ENCODE data around the gene MARCKS.

Gene MARCKS, protein sequence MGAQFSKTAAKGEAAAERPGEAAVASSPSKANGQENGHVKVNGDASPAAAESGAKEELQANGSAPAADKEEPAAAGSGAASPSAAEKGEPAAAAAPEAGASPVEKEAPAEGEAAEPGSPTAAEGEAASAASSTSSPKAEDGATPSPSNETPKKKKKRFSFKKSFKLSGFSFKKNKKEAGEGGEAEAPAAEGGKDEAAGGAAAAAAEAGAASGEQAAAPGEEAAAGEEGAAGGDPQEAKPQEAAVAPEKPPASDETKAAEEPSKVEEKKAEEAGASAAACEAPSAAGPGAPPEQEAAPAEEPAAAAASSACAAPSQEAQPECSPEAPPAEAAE

DNA sequence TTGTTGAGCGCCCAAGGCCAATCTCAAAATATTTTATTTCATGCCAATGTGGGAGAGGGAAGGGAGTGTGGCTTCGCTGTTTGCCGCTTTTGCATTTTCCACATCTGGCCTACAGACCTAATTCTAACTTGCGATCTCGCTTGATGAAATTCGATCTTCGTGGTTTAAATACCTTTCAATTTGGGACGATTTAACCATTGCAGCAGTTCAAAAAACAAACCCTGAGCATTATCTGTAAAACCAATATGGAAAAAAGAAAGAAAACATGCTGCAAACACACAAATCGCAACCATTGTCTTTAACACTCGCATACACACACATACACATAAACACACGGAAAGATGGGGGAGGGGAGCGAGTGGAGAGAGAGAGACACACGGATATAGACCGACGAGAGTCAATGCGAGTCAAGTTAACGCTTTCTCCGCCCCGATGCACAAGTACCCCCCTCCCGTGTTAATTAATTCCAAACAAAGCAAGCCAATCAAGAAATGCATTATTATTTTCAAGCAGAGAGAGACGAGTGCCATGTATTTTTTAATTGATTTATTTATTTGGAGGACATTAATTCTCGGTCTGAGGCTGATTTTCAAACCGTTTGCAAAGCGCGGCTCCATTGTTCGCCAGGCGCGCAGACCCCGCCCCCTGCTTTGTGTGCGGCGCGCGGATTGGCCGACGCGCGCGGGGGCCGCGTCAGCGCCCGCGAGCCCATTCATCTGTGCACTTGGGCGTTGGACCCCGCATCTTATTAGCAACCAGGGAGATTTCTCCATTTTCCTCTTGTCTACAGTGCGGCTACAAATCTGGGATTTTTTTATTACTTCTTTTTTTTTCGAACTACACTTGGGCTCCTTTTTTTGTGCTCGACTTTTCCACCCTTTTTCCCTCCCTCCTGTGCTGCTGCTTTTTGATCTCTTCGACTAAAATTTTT lies at the start of gene MARCKS:
TSS of gene MARCKS (plus strand) at position 721 of the 931 bp plus-strand sequence. CDS start 401 bp downstream, outside the sequence.
- TF ChIP-seq, protein P1, sequence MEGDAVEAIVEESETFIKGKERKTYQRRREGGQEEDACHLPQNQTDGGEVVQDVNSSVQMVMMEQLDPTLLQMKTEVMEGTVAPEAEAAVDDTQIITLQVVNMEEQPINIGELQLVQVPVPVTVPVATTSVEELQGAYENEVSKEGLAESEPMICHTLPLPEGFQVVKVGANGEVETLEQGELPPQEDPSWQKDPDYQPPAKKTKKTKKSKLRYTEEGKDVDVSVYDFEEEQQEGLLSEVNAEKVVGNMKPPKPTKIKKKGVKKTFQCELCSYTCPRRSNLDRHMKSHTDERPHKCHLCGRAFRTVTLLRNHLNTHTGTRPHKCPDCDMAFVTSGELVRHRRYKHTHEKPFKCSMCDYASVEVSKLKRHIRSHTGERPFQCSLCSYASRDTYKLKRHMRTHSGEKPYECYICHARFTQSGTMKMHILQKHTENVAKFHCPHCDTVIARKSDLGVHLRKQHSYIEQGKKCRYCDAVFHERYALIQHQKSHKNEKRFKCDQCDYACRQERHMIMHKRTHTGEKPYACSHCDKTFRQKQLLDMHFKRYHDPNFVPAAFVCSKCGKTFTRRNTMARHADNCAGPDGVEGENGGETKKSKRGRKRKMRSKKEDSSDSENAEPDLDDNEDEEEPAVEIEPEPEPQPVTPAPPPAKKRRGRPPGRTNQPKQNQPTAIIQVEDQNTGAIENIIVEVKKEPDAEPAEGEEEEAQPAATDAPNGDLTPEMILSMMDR (IDR thresholded peaks at IDR 0.05; ENCODE audit: insufficient read depth, low read depth, low read length, missing control alignments): no peak
- DNase-seq (ENCODE audit: low read depth): peak; percentile 93
- peak within 1 kb of the TSS; percentile 86 for H3K4me3 ChIP-seq (ENCODE audit: low read depth, low read length)

DNA sequence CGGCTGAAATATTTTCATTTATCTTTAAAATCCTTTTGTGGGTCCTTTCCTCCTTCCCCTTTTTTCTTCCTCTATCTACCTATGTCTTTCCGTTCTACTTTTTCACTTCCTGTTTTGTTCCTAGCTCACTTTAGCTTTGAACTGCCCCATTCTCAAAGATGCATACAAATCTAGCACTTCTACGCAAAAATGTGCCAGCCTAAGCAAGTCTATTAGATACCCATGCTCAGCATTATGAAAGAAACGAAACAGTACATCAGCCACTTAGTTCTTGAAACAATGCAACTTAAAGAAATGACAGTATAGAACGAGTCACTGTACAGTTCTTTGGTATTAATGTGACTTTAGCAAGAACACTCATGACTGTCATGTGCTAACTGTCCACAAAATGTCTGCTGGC lies 47.3 kb upstream of the MARCKS start:
- peak; percentile 69 for DNase-seq (ENCODE audit: low read depth)
- H3K4me3 ChIP-seq (ENCODE audit: low read depth, low read length): no peak overlapping the region
- TF ChIP-seq, protein P1 (IDR thresholded peaks at IDR 0.05; ENCODE audit: insufficient read depth, low read depth, low read length, missing control alignments): no peak

DNA sequence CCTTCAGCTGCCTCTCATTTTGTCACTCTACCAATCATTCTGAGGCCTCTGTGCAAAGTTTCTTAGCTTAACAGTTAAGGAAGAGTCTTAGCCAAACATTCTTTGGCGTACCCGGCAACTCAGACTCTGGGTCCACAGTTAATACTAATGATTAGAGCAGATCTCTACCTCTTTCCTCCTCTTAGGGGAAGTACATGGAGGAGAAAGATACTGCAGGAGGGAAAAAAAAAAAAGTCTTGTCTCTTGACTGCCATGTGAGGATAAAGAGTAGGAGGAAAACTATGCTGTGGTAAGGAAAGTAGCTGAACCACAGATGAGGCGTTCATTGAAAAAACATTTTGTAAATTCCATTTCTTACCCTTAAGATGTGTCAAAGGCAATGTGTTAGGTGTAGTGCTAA lies 44.0 kb upstream of the MARCKS start:
- TF ChIP-seq, protein P1 (IDR thresholded peaks at IDR 0.05; ENCODE audit: insufficient read depth, low read depth, low read length, missing control alignments): no peak
- DNase-seq (ENCODE audit: low read depth): no peak
- no peak overlapping the region for H3K4me3 ChIP-seq (ENCODE audit: low read depth, low read length)

DNA sequence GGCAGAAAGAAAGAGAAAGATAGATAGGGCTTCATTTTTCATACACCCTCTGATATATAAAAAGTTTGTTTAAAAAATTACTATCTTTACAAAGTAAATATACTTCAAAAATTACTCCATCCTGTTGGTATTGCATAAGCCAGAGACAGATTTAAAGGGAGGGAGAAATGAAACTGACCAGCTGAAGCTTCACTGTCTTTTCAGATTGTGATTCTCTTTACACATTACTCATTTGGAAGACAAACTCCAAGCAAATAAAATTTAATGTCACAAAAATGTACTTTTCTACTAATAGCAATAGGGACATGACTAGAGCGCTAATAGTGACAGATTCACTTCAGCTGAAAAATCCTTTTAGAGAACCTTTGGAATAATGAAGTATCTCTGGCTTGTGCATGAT lies 38.6 kb upstream of the MARCKS start:
- no peak overlapping the region for H3K4me3 ChIP-seq (ENCODE audit: low read depth, low read length)
- TF ChIP-seq, protein P1 (IDR thresholded peaks at IDR 0.05; ENCODE audit: insufficient read depth, low read depth, low read length, missing control alignments): no peak
- no peak for DNase-seq (ENCODE audit: low read depth)

DNA sequence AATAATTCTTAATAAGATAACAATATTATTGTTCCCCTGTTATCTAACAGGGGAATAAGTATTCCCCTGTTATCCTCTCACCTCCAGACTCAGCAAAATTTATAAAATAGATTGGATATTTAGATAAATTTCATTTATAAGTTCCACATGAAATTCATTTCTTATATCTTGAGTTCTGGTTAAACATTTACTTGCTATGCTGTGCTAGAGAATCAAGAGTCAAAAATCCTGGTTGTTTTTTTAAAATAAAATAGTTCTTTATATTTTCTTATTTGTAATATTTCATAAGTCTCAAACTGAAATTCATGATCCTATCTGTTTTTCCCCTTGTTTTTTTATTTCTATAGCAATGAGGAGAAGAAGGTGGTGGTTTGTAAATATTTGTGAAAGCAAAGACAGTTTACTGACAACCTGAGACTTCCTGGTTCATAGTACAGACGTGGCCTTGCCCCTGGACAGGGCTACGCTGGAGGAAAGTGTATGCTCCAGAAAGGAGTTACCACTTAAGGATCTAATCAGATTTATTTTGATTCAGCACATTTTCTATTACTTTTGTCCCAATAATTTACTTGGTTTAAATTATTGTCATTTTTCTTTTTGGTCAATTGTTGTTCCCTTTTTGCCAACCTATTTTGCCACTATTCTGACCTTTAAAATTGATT lies 37.8 kb upstream of the MARCKS start:
- no peak for DNase-seq (ENCODE audit: low read depth)
- H3K4me3 ChIP-seq (ENCODE audit: low read depth, low read length): no peak overlapping the region
- TF ChIP-seq, protein P1 (IDR thresholded peaks at IDR 0.05; ENCODE audit: insufficient read depth, low read depth, low read length, missing control alignments): no peak

DNA sequence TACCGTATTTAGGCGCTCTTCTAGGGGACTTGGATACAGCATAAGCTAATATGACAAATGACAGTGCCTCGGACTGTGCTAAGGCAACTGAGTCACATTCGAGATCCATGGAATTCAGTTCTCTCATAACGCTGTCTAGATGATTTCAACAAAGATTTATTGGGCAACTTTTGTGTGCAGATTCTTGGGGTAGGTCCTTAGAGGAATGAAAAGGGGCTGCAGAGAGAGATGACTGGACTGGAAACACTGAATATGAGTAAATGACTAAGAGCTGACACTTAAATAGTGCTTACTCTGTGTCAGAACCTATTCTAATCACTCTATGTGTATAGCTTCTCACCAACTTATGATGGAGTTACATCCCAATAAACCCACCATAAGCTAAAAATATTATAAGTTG lies 36.4 kb upstream of the MARCKS start:
- TF ChIP-seq, protein P1 (IDR thresholded peaks at IDR 0.05; ENCODE audit: insufficient read depth, low read depth, low read length, missing control alignments): no peak
- DNase-seq (ENCODE audit: low read depth): no peak
- no peak overlapping the region for H3K4me3 ChIP-seq (ENCODE audit: low read depth, low read length)
